Measurements from ENCODE around the gene LIN28B.
"Not testable (repeated sequence)": the region's sequence is repeated elsewhere in the genome, so short reads cannot be mapped to it uniquely, and the experiment has no call there.

The LIN28B gene

DNA sequence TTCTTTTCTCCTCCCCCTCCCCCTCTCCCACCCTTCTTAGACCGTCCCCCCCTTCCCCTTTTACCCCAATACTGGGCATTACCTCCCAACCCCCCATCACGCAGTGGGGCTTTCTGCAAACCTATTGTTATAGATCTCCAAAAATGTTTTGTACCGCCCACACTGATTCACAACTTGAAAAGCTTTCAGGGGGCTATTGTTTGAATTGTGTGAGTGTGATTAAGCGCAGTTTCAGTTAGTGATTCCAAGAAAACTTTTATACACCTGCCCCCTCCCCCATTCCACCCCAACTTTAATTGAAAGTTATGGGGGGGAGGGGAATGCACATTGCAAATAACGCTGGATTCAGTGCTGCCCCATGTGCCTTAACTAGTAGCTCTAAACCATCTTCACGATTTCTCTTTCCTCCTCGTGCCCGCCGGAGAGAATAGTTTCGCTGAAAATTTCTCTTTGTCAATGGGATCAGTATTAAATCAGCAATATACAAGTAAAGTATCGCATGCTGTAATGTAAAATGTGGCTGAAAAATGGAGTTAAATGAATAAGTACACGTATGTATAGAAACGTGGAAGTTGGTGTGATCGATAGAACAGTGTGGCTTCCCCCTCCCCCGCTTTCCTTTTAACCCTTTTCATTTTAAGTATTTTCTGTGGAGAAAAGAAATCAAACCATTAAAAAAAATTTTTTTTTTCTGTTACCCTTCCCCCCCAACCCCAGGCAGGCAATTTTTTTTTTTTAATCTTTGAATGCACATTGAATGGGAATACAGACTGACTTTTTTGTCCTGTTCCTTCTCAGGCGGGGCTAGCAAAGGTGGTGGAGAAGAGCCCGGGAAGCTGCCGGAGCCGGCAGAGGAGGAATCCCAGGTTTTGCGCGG lies 632 bp downstream of the LIN28B start:
- DNase-seq, result no peak

DNA sequence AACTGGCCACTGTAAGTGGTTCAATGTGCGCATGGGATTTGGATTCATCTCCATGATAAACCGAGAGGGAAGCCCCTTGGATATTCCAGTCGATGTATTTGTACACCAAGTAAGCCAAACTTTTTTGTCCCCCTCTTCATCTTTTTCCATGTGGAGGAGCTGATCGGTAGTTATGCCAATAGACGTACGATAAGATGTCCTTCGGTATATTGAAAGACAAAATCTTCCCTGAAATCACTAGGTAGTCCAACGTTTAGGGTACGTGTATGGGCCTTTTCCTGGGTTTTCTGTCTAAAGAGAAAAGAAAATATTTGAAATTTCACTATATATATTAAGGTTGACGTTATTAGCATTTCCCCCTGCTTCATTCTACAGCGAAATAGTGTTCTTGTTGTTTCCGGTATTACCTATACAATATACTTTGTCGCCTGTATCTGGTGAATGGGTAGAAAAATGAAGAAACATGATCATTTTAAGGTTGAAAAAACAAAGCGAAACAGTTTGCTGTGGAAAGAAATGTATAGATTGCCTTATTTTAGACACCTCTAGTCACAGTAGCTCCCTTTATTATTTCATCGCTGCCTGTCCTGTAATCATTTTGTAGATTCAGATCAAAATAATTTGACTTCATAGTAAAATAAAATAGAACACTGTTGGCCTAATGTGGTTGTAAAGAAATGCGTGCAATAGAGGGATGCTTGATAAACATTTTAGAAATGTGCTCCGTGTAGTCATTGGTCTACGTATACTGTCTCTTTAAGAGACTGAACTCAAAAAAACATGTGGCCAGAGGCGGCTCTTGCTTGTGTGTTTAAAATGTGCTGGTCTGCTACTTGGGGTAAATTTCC lies 1.5 kb downstream of the LIN28B start:
- no peak for DNase-seq

DNA sequence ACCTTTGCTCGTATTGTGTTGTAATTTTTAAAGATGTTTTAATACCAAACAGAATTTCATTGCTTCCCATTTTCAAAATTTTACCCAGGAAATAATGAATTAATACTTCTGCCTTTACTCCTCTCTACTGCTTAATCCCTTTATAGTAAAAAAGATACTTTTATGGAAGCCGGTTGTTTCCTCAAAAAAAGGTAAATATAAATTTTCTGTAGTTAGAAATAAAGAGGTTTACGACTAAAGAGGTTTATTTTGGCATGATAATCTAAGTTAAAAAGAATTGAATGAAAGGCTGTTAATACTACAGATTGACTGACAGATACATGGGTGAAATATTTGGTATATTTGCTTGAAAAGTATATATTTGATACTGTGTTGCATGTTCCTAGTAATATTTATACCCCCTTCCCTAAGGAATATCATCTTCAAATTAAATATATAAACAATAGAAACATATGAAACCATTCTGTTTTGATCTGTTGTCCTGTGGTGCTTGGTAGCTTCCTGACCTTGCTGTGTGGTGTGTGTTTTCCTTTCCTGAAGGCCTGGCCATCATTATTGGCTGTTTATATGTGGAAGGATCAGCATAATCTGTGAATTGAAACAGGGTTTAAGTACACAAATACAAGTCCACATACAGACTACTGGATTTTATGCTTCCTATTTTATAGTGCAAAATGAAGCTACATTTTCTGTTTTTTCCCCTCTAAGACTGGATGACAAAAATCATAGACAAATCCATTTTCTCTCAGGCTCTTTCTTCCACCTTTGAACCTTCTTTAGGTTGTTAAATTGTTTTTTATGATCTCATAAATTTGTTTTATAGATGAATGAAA lies 2.3 kb downstream of the LIN28B start:
- no peak for DNase-seq

GRCh38 chr6:104969108-104969507 lies 12.2 kb downstream of the LIN28B start:
- DNase-seq, result no peak

- DNase-seq, result no peak
Measured at GRCh38 chr6:104969785-104970581, 13.1 kb downstream of the LIN28B start.

DNA sequence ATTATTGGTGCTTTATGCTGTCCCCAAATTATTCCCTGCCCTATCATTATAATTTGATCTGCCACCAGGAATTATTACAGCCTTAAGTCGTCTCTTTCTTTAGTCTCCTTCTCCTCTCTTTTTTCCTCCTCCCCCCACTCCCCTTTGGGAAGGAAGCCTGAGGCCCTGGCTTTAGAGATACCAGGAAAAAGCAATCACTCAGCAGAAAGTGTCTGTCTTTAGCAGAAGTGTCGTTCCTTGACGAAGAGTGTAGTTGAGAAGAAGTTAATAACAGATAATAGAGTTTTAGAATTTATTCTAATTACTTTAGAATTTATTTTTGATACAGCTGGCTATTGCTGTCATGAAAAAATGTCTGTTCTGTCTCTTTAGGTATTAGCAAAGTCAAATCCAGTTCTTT lies 16.5 kb downstream of the LIN28B start:
- no peak for DNase-seq

GRCh38 chr6:104983296-104983695 lies 26.4 kb downstream of the LIN28B start:
- no peak for DNase-seq

- no peak for DNase-seq
Measured at GRCh38 chr6:104983776-104984175, 26.9 kb downstream of the LIN28B start.

DNA sequence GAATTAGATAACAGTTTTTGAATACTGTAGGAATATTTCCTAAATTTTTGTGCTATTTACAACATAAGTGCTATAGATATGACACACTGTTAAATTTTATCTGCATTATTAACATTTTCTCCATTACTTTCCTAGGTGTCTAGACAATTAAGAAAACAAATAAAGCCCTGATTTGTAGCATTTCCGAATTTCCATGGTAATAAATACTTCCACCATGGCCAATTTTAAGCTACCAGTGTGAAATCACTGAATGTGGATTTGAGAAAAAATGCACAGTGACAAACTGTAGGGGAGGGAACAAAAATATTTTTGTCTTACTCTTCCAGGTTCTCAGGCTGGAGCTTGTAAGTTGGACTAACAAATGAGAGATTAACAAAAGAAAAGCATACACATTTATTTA lies 27.9 kb downstream of the LIN28B start:
- DNase-seq, result no peak

- DNase-seq, result not testable (repeated sequence)
Measured at GRCh38 chr6:104985875-104986274, 29.0 kb downstream of the LIN28B start.

DNA sequence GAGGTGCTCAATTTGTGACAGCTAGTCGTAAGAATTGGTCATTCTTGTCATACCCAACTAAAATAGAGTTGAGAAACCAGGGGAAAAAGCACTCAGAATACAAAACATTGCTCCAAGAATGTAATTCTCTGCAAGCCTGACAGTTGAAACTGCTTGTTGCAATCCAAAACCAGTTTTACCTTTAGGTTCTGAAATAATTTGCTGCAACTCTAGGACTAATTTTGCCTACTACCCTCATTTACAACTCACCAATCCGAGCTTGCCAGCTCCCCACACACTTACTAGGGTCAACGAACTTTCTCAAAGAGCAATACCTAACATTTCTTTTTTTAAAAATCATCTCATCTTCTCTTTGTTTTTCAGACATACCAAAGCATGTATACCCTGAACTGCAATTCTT lies 29.7 kb downstream of the LIN28B start:
- DNase-seq, result no peak

DNA sequence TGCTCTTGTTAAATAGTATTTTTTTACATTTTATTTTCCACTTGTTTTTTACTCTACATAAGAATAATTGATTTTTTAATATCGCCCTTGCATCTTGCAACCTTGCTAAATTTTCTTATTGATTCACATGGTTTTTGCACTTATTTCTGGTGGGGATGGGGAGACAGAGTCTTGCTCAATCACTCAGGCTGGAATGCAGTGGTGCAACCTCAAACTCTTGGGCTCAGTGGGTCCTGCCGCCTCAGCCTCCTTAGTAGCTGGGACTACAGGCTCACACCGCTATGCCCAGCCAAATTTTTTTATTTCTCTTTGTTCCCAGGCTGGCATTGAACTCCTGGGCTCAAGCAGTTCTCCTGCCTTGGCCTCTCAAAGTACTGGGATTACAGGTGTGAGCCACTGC lies 30.3 kb downstream of the LIN28B start:
- DNase-seq, result no peak

DNA sequence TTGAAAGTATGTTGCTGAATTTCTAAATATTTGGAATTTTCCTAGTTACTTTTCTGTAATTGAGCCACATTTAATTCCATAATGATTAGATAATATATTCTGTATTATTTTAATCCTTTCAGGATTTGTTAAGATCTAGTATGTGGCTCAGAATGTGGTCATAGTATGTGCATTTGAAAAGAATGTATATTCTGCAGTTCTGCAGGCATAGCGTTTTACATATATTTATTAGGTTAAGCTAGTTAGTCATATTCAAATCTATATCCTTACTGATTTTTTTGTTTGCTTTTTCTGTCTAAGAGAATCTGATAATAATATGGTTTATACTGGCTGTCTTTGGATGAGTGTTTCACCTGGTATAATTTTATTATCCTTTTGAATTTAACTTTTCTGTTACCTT lies 33.2 kb downstream of the LIN28B start:
- no peak for DNase-seq

DNA sequence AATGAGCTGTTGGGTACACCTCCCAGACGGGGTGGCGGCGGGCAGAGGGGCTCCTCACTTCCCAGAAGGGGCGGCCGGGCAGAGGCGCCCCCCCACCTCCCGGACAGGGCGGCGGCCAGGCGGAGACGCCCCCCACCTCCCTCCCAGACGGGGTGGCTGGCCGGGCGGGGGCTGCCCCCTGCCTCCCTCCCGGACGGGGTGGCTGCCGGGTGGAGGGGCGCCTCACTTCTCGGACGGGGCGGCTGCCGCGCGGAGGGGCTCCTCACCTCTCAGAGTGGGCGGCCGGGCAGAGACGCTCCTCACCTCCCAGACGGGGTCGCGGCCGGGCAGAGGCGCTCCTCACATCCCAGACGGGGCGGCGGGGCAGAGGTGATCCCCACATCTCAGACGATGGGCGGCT lies 34.2 kb downstream of the LIN28B start:
- DNase-seq, result not testable (repeated sequence)

- DNase-seq, result not testable (repeated sequence)
Measured at GRCh38 chr6:104993576-104993975, 36.7 kb downstream of the LIN28B start.

- no peak for DNase-seq
Measured at GRCh38 chr6:104995989-104996617, 39.2 kb downstream of the LIN28B start.

DNA sequence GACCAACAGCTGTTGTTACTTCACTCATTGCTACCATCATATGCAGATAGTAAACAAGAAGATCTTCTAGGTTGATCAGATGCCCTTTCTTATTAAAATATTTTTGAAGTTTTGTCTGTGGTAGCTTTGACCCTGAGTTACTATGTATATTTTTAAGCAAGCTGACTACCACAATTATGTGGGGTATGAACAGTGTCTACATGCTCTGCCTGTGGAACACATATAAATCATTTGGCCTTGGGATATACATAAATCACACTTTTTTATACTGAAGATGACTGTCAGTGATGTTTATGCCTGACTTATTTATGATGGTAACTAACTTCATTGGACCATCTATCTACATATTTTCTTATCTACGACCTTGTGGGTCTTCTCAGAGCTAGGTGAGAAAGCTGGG lies 44.2 kb downstream of the LIN28B start:
- DNase-seq, result no peak

DNA sequence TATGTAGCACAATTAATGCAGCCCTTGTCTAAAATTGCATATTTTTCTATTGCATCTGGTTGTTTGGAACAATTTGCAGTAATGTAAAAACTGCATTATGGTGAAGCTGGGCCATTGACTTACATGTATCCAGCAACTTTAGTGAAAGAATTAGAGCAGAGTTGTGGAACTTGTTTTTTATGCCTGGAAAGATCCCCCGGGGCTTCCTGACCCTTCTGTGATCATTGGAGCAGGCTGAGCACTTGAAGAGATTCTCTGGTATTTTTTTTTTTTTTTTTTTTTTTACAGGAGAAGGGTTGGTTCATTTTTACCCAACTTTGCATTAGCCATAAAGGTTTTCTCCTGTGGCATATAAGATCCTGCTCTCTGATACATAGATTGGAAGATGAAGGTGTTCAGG lies 45.0 kb downstream of the LIN28B start:
- DNase-seq, result no peak

GRCh38 chr6:105005451-105005850 lies 48.5 kb downstream of the LIN28B start:
- no peak for DNase-seq

GRCh38 chr6:105013459-105013858 lies 56.6 kb downstream of the LIN28B start:
- not testable (repeated sequence) for DNase-seq

DNA sequence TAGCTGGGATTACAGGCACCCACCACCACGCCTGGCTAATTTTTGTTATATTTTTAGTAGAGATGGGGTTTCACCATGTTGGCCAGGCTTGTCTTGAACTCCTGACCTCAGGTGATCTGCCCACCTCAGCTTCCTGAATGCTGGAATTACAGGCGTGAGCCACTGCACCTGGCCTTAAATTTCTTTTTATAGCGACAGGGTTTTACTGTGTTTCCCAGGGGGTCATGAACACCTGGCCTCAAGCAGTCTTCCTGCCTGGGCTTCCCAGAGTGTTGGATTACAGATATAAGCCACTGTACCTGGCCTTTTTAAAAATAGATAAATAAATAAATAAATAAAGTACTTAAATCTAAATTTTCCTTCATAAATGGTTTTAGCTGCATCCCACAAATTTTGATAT lies 57.5 kb downstream of the LIN28B start:
- no peak for DNase-seq

- no peak for DNase-seq
Measured at GRCh38 chr6:105014954-105015353, 58.0 kb downstream of the LIN28B start.
